ENCODE data around the gene STAMBP.
"Not testable (repeated sequence)": the region's sequence is repeated elsewhere in the genome, so short reads cannot be mapped to it uniquely, and the experiment has no call there.

Gene STAMBP

DNA sequence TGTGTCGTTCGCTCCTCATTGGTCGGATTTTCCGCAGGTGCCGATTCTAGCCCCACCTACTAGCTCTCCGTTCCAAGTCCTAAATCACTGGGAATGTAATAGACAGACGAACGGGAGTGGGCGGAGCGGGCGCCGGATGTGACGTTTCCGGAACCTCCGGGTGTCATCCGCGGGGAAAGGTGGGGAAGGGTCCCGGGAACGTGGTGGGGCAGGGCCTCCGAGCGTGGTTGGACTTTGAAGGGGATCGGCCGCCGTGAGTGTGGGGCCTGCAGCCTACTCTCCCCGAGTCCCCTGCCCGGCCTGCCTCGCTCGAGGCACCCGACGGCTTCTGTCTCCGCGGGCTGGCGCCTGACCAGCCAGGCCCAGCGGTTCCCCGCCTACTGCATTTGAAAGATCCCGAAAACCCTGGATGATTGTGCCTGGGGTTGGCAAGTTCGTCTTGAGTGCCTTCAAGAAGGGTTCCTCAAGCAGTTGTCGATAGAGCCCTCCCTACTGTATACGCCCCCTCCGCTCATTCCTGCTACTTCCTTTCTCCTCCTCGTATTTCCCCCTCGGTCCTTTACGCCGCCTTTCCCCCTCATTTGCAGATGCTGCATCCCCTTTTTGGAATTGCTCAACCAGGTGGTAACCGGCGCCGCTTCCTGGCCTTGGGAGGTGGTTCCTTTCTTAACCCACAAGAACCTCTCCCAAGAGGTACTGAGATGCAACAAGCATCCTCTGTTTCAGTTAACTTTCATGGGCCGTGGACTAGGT is at the start of gene STAMBP:
STAMBP (plus strand) TSS at position 144 of the 753 bp plus-strand sequence. CDS start 1,896 bp downstream, outside the sequence.
- peak; percentile 73 to 76 for DNase-seq (ENCODE audit: low read depth in 2 of 2)

DNA sequence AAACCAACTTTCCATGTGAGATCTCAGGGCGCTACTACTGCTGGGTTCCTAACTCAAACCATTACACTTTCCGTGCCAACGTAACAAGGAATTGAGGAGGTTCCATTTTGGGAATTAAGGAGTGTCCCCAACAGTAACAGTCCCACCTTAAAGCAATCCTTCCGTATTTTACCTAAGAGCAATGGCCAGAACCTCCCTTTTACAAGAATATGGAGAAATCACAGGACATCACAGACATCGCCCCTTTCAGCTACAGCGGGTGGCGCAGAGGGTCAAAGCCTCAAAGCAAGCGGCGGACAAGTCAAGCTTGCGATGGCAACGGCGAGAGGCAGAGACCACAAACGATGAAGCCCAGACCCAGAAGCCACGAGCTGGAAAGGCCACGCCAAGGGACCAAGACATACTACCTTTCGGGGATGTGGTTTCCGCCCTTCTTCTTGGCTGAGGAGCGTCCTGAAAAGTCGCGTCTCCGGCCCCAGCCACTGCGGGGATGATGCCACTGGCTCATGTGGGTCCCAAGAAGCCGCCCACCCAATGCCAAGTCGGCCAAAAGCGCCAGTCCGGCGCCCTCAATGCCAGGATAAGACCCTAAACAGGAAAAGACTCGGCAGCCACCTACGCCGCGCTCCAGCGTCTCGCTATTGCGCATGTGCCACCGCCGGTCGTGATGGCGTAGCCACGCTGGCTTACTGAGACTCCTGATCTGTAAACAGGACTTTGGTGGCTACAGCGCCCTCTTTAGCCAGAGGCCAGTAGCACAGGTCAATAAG is 49.1 kb upstream of the STAMBP start, which contains the start of gene DUSP11:
DUSP11 (minus strand) TSS at position 637 of the 770 bp plus-strand sequence; CDS start at position 508, 129 bp downstream.
- peak; percentile 92 for DNase-seq (ENCODE audit: low read depth in 2 of 2)

DNA sequence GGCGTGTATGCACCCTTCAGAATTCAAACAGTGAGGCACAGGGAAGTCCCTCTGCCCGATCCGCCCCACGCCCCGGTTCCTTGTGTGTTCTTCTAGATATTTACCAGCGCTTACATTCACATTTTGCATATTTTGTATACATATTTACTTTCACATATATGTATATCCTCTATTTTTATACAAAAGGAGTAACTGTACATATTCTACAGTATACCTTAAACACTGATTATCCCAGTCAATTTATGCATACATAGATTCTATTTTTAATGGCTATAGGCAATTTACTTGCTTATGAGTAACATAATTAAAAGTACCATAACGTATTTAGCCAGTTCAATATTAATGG is 48.6 kb upstream of the STAMBP start:
- no peak for DNase-seq (ENCODE audit: low read depth in 2 of 2)

DNA sequence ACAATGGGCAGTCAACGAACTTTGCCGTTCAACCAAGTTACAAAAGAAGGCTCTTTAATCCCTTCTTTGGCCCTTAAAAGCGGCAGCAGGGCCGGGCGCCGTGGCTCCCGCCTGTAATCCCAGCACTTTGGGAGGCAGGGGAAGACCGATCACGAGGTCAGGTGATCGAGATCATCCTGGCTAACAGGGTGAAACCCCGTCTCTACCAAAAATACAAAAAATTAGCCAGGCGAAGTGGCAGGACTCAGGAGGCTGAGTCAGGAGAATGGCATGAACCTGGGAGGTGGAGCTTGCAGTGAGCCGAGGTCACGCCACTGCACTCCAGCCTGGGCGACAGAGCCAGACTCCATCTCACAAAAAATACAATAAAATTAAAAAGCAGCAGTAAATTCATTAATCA is 45.4 kb upstream of the STAMBP start:
- DNase-seq (ENCODE audit: low read depth in 2 of 2) = not testable (repeated sequence)

DNA sequence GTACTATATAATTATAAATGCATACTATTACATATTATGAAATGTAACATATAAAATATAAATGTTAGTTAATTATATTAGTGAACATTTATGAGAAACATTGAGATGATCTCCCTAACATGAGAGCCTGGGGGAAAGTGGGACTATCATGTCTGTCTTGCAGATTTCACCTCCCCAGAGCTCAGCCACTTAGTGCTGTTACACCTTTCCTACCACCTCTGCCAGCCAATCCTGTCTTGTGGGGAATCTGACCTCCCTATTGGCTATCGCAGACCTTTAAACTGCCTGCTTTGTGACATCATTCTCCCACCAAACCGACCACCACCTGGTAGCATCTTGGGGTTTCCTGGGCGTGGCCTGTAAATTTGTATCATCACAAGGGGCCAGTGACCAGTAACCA is 44.9 kb upstream of the STAMBP start, which contains the start of gene C2orf78:
C2orf78 (plus strand) TSS at position 301 of the 400 bp plus-strand sequence. CDS start 127 bp downstream, outside the sequence.
- not testable (repeated sequence) for DNase-seq (ENCODE audit: low read depth in 2 of 2)

DNA sequence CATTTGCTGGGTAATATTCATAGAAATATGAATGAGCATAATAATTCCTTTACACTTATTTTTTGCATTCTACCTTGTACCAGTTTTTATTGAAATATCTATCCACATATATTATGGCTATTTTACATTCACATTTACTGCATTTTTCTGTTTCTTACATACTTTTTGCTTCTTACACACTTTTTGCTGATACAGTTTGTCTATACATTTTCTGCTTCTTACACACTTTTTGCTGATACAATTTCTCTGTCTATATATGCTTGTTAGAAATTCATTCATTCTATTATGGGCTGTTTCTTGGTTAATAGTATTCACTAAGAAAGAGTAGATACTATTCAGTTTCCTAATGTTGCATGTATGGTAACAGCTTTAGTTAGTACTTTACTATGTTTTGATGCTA is 16.9 kb upstream of the STAMBP start:
- no peak for DNase-seq (ENCODE audit: low read depth in 2 of 2)

DNA sequence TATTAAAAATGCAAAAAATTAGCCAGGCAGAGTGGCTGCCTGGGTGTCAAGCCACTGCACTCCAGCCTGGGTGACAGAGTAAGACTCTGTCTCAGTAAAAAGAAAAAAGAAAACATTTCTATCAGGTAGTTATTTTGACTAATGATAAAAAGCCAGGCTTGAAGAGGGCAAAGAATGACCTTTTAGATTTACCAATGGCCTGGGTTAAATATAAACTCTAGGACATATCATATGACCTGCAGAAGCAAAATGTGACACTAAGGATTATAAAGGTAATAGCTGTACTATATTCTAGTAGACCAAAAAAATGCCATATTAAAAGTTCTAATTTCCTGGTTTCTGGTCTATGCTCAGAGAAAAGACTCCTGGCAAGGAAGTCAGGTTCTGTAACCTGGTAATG is 16.1 kb upstream of the STAMBP start:
- DNase-seq (ENCODE audit: low read depth in 2 of 2) = no peak

DNA sequence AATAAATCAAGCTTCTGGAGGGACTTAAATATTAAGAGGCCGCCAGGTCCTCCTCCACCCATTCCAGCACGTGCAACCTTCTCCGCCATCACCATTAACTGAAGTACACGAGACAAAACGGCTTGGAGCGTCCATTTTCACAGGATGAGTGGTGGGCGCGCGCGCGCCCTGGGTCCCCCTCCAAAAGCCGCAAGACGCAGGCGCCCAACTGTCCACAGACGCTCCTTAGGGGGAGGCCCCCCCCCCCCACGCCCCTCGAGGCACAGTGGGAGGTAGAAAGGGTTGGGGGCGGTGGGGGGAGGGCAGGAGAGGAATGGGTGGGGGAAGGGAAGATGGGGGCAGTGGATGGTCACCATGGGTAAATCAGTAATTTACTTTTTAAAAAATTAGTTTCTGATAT is 10.5 kb upstream of the STAMBP start:
- DNase-seq (ENCODE audit: low read depth in 2 of 2) = no peak

DNA sequence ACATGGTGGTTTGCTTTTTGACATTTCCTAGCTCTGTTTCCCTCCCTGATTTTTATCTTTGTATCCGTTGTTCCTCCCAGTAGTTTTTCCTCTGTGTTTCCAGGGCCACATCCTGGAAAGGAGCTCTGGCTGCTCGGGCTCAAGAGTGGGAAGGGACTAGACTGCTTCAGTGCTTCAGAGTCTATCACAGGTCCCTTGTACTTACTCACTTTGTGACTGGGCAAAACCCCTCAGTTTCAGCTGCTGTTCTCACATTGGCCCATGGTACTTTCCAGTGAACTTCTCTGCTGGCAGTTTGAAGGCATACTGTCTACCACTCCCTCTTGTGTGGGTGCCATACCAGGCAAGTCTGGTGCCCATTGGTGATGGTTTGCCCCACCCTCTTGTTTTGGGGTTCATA is 7.5 kb upstream of the STAMBP start:
- no peak for DNase-seq (ENCODE audit: low read depth in 2 of 2)

DNA sequence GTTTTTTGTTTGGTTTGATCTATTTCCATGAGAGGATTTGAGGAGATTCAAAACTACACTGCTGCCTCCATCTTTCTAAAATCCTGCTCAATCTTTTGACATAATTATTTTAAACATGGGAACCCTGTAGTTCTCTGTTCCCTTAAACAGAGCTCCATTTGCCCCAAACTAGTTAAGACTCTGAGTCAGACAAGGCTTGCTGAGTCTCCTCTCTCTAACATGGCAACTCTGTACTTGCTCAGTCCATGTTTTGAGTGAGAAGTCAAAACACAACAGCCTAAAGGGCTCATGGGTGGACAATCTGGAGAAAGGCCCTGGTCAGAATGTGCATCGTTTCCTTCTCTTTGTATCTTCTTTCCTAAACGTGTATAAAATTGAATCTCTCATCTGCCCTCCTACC is 7.1 kb upstream of the STAMBP start:
- no peak for DNase-seq (ENCODE audit: low read depth in 2 of 2)

DNA sequence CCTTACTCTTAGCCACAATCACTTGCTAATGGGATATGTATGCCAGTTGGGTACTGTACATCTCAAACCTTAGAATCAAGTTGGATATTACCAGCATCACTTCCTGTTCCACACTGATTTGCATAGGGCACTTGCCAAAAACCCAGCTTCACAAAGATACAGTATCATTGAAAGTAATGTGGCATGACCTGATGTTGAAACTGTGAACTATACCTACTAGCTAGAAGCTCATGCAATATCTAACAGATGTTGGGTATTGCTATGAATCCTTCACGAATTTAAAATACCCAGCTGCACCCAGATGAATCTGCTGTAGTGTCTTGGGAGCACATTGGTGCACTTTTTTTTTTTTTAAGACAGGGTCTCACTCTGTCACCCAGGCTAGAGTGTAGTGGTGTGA is 6.5 kb upstream of the STAMBP start:
- DNase-seq (ENCODE audit: low read depth in 2 of 2) = no peak

DNA sequence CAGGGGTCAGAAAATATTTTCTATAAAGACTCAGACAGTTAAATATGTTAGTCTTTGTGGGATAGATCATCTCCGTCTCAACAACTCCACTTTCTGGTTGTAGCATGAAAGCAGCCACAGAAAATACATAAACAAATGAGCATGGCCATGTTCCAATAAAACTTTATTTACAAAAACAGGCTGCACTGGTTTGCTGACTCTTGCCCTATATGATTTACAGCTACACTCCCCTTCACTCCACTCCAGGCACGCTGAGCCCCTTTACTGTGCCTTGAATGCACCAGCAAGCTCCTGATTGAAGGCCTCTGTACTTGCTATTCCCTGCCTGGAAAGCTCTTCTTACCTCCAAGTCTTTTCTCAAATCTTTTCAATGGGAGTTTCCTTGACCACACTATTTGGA is 5.8 kb upstream of the STAMBP start:
- DNase-seq (ENCODE audit: low read depth in 2 of 2) = no peak

DNA sequence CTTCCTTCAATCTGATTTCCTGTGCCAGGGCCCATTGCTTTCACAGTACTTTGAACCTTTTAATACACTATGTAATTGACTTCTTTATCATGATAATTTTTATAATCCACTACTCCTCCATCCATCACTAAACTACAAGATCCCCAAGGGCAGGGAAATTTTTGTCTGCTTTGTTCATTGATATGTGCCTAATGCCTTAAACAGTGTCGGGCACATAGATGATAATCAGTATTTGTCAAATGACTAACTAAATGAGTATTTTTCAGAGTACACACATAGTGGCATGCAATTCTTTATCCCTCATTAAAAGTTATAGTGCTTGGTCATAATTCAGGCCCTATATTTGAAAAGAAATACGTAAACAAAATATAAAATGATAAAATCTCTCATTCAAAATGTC is 5.3 kb upstream of the STAMBP start:
- no peak for DNase-seq (ENCODE audit: low read depth in 2 of 2)

DNA sequence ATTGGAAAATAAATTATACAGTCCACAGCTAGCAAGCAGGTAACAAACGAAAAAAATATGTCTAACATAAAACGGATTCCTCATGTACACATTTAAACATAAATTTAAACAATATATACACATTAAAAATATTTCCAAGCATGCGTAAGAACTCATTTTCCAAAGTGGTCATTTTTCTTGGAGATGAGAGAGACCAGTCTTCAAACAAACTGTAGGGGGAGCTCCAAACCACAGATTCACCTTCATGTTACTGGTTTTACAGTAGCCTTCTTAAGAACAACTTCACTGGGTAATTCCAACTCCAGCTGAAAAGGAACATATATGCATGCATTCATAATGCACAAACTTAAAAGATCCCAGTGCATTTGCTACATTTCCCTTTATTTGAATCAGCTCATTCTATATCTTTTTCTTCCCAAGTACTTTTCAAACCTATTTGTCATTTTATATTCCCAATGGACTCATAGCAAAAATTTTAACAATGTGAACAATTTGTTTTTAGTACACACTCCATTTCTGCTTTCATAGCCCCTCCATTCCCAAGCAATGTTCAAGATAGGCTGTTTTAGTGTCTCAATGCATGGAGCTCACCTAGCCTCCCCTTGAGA is 4.7 kb upstream of the STAMBP start:
- DNase-seq (ENCODE audit: low read depth in 2 of 2) = no peak

DNA sequence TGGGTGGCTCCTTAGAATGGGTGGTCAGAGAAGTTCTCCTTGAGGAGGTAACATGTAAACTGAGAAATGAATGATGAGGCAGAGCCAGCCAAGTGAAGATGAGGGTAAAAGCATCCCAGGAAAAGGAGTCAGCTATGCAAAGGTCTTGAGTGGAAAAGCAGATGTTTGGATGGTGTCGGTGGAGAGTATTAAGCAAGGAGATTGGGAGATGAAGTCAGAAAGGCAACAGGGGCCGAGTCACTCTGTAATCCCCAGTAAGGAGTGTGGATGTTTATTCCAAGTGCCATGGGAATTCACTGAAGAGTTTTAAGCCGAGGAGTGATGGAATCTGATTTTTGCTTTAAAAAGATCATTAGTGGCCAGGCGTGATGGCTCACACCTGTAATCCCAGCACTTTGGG is 3.4 kb upstream of the STAMBP start:
- no peak for DNase-seq (ENCODE audit: low read depth in 2 of 2)

DNA sequence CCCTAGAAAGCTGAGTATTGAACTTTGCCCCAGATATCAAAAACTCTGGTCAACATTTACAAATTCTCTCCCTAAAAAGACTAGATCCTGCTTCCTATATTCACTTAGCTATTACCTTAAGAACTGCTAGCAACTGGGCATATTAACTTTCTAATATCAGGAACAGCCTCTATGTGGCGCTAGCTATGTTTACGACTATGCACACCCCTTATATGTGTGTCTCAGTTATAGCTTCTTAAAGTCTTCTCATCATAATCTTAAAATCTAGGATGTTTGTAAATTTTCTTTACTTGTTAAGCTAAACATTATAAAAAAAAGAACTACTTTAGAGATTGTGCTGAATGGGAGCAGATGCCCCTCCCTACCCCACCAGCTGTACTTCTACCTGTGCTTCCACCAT is 1.7 kb upstream of the STAMBP start:
- DNase-seq (ENCODE audit: low read depth in 2 of 2) = no peak

DNA sequence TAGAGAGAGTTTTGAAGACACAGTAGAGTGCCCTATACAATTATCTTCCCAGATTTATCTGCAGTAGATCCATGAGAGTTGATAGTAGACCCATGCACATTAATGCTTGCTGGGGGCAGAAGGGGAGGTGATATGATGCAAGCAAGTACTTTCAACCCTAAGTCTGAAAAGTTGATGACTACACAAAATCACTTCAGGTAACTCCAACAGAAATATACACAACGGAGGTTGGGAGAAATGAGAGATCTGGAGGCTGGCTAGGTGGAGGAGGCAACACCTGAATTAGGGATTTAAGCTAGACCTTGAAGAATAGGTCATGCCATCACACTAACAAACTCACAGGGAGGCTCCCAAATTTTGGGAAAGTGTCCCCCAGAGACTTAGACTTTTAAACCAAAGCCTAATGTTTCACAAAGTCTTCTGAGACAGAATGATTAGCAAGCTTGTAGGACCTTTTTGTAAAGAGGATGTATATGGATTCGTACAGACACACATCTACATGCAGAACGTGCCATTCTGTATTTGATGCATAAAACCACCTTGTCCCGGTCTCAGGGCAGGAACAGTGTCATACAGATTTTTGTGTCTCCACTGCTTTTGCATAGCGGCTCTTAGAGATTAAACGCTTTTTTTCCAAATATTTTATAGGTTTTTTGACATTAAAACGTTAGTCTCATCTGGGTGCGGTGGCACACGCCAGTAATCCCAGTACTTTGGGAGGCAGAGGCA is 937 bp upstream of the STAMBP start:
- no peak for DNase-seq (ENCODE audit: low read depth in 2 of 2)

DNA sequence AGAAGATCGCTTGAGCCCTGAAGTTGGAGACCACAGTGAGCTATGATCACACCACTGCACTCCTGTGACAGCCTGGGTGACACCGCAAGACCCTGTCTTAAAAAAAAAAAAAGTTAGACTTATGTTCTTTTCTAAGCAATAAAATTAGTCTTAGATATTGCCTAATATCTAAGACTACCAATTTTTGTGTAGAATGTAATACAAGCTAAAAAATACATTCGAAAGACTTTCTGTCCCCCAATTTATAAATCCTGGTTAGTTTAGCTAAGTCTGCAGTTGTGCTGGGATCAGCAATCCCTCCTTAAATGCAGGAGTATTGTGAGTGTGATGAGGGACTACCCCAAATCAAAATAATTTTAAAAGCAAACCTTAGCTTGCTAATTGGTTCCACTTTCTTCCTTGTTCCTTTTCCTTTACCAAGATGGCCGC is 358 bp upstream of the STAMBP start:
- no peak for DNase-seq (ENCODE audit: low read depth in 2 of 2)

DNA sequence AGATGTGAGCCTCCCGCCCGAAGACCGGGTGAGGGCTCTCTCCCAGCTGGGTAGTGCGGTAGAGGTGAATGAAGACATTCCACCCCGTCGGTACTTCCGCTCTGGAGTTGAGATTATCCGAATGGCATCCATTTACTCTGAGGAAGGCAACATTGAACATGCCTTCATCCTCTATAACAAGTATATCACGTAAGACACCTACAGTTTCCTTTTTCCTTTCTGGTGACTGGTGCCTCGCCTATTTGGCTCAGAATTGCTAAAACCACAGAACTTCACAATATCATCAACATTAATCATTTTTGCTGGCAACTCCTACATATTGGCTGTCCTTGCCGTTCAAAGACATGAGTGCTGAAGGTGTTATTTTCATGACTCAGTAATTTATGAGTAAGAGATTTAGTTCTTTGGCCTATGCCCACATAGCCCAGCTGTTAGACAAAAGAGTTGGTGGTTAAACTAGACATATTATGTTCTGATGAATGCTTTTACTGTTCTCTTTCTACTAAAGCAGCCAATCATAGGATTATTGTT is 2.2 kb downstream of the STAMBP start:
- DNase-seq (ENCODE audit: low read depth in 2 of 2) = no peak

DNA sequence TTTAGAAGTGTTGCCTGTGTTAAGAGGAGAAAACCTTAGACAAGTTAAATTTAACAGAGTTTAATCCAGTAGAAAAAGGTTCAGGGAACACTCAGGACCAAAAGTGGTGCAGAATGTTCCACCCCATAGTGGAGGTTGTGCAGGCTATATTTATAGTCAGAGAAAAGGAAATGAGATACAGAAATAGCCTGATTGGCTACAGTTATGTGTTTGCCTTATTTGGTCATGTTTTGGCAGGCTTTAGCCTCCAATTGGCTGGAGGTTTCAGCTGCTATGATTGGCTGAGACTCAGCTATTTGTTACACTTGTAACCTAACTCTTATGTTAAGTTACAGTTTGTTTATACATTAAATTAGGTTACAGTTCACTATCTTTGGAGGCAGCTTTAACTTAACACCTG is 4.2 kb downstream of the STAMBP start:
- no peak for DNase-seq (ENCODE audit: low read depth in 2 of 2)

DNA sequence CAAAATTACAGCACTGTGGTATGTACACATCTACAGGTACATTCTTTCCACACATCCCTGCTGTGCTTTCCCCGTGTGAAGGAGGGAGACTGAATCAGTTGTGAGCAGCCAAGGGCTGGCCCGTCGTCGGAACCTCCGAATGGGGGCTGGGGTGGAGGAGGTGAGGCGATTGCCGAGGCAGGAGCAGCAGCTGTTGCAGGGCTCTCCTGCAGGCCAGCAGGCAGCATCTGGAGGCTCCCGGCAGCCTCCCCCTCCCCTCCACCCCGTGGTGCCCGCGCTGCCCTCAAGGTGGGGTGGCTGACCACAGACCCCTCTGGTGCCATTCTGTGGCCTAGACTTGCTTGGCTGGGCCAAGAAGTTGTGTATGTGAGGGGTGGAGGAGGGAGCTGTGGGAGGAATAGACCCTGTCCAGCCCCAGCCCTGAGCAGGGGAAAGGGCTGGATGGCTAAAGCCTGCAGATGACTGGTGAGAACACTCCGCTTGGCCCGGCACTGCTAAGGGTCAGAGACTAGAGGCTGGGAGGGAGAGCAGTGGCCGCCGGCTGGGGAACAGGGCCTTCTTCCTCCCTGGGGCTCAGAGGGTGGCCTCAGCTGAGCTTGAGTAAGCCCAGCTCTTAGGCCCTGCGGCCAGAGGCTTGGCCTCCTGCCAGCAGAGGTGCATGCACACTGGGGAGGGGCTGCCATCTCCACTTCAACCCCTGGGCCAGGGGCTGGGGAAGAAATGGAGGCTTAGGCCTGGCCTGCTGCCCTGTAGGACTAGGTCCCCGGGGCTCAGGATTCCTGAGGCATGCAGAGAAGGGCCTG is 7.6 kb downstream of the STAMBP start:
- DNase-seq (ENCODE audit: low read depth in 2 of 2) = no peak
